Peyer's patch (tissue), 4 donors: ENCODE measurements around the gene TMOD1.

Experiments used
- POLR2A ChIP-seq, 2 donors: fragments of 450-650 bp; IDR thresholded peaks; one replicate each; pipeline ENCODE4 v1.5.1; 2017; ENCODE audit warnings: antibody characterized with exemption in 2 of 2, mild to moderate bottlenecking in 2 of 2, moderate library complexity in 2 of 2
- TF ChIP-seq, protein P1 (sequence below), 6 experiments: fragments of 450-650 bp in 4 of 6; fragments of 200-600 bp in 2 of 6; sonication (generic) in 1 of 6; IDR thresholded peaks; one replicate each; pipeline ENCODE4 v1.5.1; 2017 to 2019; ENCODE audit warnings: antibody characterized with exemption in 6 of 6, mild to moderate bottlenecking in 3 of 6, moderate library complexity in 1 of 6

DNA sequence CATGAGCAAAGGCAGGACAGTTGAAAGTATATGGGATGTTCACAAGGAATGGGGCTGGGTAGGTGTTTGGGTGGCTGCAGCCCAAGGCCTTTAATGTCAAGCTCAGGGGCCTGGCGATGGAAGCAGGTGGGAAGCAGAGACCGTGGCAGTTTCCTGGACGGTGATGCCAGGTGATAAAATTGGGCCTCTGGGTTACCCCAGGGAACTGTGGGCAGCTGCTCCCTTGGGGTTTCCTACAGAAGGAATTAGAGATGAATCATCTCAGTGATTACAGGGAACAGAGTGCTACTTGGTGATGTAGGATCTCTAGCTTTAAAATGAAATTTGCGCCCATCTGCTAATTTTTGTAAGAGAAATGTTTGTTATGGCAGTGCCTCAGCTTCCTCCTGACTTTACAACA lies 92.5 kb downstream of the TMOD1 start:
- TF ChIP-seq, protein P1, sequence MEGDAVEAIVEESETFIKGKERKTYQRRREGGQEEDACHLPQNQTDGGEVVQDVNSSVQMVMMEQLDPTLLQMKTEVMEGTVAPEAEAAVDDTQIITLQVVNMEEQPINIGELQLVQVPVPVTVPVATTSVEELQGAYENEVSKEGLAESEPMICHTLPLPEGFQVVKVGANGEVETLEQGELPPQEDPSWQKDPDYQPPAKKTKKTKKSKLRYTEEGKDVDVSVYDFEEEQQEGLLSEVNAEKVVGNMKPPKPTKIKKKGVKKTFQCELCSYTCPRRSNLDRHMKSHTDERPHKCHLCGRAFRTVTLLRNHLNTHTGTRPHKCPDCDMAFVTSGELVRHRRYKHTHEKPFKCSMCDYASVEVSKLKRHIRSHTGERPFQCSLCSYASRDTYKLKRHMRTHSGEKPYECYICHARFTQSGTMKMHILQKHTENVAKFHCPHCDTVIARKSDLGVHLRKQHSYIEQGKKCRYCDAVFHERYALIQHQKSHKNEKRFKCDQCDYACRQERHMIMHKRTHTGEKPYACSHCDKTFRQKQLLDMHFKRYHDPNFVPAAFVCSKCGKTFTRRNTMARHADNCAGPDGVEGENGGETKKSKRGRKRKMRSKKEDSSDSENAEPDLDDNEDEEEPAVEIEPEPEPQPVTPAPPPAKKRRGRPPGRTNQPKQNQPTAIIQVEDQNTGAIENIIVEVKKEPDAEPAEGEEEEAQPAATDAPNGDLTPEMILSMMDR (IDR thresholded peaks at IDR 0.05): no peak
- no peak for TF ChIP-seq POLR2A (IDR thresholded peaks at IDR 0.05)
